ENCODE results near the gene TJP1.

TJP1 gene

DNA sequence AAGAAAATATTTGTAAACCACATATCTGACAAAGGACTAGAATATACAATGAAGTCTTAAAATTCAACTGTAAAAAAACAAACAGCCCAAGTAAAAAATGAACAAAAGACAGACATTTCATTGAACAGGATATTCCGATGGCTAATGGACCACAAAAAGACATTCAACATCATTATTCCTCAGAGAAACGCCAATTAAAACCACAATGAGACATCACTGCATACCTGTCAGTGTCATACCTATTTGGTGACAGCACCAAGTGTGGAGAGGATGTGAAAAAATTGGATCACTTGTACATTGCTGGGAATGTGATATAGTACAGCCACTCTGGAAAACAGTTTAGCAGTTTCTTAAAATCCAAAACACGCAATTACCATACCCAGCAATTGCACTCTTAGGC, 29.9 kb upstream of the TJP1 start:
- no peak for TF ChIP-seq TSHZ2 (CRISPR knock-in tag; IDR thresholded peaks at IDR 0.05)
- no peak for TF ChIP-seq ZFP3 (CRISPR knock-in tag; IDR thresholded peaks at IDR 0.05)
- TF ChIP-seq ZFP30 (CRISPR knock-in tag; IDR thresholded peaks at IDR 0.05) = no peak
- TF ChIP-seq SNAI2 (CRISPR knock-in tag; IDR thresholded peaks at IDR 0.05) = no peak
- TF ChIP-seq, protein P1, sequence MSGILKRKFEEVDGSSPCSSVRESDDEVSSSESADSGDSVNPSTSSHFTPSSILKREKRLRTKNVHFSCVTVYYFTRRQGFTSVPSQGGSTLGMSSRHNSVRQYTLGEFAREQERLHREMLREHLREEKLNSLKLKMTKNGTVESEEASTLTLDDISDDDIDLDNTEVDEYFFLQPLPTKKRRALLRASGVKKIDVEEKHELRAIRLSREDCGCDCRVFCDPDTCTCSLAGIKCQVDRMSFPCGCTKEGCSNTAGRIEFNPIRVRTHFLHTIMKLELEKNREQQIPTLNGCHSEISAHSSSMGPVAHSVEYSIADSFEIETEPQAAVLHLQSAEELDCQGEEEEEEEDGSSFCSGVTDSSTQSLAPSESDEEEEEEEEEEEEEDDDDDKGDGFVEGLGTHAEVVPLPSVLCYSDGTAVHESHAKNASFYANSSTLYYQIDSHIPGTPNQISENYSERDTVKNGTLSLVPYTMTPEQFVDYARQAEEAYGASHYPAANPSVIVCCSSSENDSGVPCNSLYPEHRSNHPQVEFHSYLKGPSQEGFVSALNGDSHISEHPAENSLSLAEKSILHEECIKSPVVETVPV (CRISPR knock-in tag; IDR thresholded peaks at IDR 0.05) = no peak
- TF ChIP-seq PPARA (CRISPR knock-in tag; IDR thresholded peaks at IDR 0.05; ENCODE audit: borderline replicate concordance) = no peak
- no peak for TF ChIP-seq OSR1 (CRISPR knock-in tag; IDR thresholded peaks at IDR 0.05)
- no peak for TF ChIP-seq ZC3H10 (CRISPR knock-in tag; IDR thresholded peaks at IDR 0.05)

GRCh38 chr15:29849716-29850115, 27.4 kb upstream of the TJP1 start:
- ATAC-seq = no peak
- no peak for TF ChIP-seq ZC3H10 (CRISPR knock-in tag; IDR thresholded peaks at IDR 0.05)
- TF ChIP-seq OSR1 (CRISPR knock-in tag; IDR thresholded peaks at IDR 0.05) = no peak
- no peak for TF ChIP-seq ARNTL (CRISPR knock-in tag; IDR thresholded peaks at IDR 0.05; ENCODE audit: borderline replicate concordance, low read depth)

More for the DNA sequence above, 29.9 kb upstream of the TJP1 start:
- ATAC-seq = no peak

DNA sequence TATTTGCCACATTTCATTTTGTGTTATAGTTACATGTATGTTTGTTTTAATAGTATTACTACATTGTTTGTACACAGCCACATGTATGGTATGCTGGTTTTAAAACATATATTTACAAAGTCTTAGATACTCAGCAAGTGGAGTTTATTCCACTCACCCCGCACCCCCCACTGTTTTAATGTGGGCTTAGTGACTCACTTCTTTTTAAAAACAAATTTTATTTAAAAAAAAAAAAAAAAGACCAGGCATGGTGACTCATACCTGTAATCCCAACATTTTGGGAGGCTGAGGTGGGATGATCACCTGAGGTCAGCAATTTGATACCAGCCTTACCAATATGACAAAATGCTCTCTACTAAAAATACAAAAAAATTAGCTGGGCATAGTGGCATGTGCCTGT, 26.9 kb upstream of the TJP1 start:
- TF ChIP-seq PPARA (CRISPR knock-in tag; IDR thresholded peaks at IDR 0.05; ENCODE audit: borderline replicate concordance) (no peak), POU6F1 (CRISPR knock-in tag; IDR thresholded peaks at IDR 0.05; ENCODE audit: borderline replicate concordance, low read depth) (no peak), TSHZ2 (CRISPR knock-in tag; IDR thresholded peaks at IDR 0.05) (no peak), ZNF565 (CRISPR knock-in tag; conservative IDR thresholded peaks at IDR 0.05; ENCODE audit: low read depth) (no peak), ESRRG (CRISPR knock-in tag; IDR thresholded peaks at IDR 0.05) (no peak), SNAI2 (CRISPR knock-in tag; IDR thresholded peaks at IDR 0.05) (no peak), ZFP3 (CRISPR knock-in tag; IDR thresholded peaks at IDR 0.05) (no peak), ZFP30 (CRISPR knock-in tag; IDR thresholded peaks at IDR 0.05) (no peak), GLIS3 (CRISPR knock-in tag; IDR thresholded peaks at IDR 0.05) (no peak), ZNF70 (CRISPR knock-in tag; IDR thresholded peaks at IDR 0.05) (no peak), ISL1 (CRISPR knock-in tag; IDR thresholded peaks at IDR 0.05) (no peak), TCF4 (CRISPR knock-in tag; IDR thresholded peaks at IDR 0.05; ENCODE audit: borderline replicate concordance) (no peak), ARNTL (CRISPR knock-in tag; IDR thresholded peaks at IDR 0.05; ENCODE audit: borderline replicate concordance, low read depth) (no peak)
- TF ChIP-seq, protein P1 (CRISPR knock-in tag; IDR thresholded peaks at IDR 0.05) = no peak
- TF ChIP-seq, protein P2, sequence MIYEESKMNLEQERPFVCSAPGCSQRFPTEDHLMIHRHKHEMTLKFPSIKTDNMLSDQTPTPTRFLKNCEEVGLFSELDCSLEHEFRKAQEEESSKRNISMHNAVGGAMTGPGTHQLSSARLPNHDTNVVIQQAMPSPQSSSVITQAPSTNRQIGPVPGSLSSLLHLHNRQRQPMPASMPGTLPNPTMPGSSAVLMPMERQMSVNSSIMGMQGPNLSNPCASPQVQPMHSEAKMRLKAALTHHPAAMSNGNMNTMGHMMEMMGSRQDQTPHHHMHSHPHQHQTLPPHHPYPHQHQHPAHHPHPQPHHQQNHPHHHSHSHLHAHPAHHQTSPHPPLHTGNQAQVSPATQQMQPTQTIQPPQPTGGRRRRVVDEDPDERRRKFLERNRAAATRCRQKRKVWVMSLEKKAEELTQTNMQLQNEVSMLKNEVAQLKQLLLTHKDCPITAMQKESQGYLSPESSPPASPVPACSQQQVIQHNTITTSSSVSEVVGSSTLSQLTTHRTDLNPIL (CRISPR knock-in tag; IDR thresholded peaks at IDR 0.05; ENCODE audit: low read depth) = no peak
- no peak for ATAC-seq
